HG02759 (cell line): ENCODE results near the gene IRX6.

Experiments used
- ATAC-seq: cut with Tn5 transposase; IDR thresholded peaks from one replicate; pipeline ENCODE4 v1.9.1; 2021; ENCODE audit warnings: mild to moderate bottlenecking, moderate library complexity; ENCODE audit not compliant: unreplicated experiment

Gene IRX6

DNA sequence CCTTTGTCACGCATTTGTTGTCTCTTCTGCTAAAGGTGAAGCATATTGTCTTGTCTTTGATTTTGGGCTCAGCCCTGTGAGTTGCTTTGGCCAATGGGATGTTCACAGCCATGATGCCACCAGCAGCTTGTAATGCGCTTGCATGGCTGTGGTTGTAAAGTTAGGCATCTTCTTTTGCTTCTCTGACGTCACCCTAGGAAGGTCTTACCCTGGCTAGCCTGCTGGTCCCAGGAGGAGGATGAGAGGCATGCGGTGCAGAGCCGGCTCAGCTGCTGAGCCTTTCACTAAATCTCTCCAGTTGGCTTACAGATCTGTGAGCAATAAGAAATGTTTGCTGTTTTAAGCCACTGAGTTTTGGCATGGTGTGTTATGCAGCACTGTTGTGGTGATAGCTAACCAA is 40.8 kb downstream of the IRX6 start:
- no peak for ATAC-seq

GRCh38 chr16:55367301-55367811 is 43.4 kb downstream of the IRX6 start:
- no peak for ATAC-seq

- no peak for ATAC-seq
Observed at GRCh38 chr16:55367866-55368603, 44.0 kb downstream of the IRX6 start.

DNA sequence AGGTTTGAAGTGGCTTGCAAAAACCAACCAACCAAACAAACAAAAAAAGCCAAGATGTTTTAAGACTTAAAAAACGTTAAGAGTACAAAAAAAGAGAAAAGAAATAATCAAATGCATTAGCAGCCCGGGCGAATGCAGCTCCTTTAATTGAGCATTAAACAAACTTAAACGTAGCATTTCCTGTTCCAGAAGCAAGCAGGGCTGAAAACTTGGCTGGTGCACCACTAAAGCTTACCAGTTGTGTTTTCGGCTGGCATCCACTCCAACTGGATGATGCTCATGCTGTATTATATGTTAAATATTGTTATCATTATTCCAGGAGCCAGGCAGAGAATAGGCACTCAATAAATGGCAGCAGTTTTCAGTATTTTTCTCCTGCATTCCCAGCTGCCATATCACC is 45.1 kb downstream of the IRX6 start:
- ATAC-seq, result no peak

DNA sequence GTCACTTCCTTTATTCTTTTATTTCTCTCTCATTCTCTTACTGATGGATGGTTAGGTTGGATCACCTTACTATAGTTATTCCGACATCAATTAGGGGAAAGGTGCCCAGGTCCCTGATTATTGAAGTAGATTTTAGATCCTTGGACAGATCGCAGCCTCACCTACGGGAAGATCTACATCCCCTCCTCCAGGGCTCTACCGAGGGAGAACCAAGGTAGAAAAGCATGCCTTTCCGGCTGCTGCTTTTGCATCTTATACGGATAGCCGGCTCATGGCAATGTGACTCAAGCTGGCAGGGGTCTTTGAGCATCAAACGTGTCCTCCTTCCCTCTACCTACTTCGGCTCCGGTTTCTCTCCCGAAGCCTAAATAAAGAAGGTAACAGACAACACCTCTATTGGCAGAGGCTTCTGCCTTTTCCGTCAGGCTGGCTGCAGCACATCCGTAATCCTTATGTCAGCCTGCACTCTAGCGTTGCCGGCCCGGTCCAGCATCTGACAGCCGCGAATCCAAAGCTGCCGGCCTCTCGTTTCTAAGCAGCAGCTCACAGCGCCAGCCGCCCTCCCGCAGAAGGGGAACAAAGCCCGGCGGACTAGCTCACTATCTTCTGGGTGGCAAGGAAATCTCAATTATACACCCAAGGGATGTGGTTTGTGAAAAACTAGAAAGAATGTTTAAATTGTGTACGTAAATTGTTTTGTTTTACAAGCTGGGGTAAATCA is 46.9 kb downstream of the IRX6 start:
- ATAC-seq, result peak; percentile 89

- no peak for ATAC-seq
Observed at GRCh38 chr16:55372792-55373488, 48.9 kb downstream of the IRX6 start.

- ATAC-seq, result no peak
Observed at GRCh38 chr16:55373489-55373832, 49.5 kb downstream of the IRX6 start.

- no peak for ATAC-seq
Observed at GRCh38 chr16:55376045-55376444, 52.0 kb downstream of the IRX6 start.

DNA sequence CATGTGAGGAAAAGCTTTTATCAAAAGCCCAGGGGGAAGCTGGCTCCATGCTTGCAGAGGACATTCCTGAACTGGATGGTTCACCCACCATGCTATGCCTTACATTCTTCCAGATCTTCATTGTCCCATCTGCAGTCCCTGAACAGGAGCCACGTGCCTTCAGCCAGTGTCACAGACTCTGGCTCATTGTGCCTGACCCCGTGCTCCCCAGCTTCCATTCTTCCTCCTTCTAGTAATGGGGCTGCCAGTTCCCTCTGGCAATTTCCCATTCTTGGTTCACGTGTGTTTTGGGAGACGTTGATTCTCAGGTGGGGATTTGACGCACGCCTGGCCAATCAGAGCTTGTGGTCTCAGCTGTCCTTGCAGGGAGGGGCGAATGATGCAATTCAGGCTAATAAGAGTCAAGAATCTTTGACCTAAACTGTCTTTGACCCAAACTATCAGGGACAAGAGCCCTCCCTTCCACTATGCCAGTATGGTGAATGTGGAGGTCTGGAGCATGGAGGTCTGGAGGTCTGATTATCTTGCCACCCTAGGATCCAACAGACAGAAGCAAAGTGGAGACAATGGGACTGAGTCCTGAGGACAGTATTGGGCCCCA is 52.7 kb downstream of the IRX6 start:
- no peak for ATAC-seq

DNA sequence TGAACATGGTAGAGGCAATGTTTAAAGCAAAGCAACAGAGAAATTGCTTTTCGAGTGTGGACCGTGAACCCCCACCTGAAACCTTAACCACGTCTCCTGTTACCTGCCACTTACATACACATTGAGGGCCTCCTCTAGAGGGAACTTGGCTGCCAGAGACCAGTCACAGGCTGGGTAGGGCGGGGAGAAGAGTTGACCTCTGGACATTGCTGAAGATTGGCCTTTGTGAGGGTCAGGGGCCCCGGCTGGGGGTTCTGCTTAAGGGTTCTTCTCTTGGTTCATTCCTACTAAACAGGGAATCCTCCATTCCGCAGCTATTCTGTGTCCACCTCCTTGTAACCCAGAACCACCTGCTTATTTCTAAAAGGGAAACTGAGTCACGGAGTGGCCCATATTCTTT is 53.8 kb downstream of the IRX6 start:
- ATAC-seq, result no peak

- ATAC-seq, result no peak
Observed at GRCh38 chr16:55378616-55379015, 54.6 kb downstream of the IRX6 start.

DNA sequence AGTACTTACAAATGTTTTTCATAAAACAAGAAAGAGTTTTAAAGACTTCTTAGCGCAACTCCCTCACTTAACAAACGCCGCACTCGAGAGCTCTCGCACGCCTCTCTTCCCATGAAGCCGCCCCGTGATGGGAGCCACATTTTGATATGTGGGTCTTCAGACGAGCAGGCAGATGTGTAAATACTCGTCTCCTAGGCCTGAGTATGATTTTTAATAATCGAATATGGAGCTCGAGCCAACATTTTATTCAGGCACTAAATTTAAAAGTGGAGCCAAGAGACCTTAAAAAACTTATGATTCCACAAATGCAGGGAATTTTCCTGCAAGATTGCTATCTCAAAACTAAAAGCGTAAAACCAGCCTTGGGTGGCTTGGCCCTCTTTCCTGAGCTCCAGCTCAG is 55.4 kb downstream of the IRX6 start:
- no peak for ATAC-seq

- ATAC-seq, result no peak
Observed at GRCh38 chr16:55379876-55380390, 55.9 kb downstream of the IRX6 start.
